ENCODE results near the gene G3BP2.
A peak's percentile ranks its signal among the peaks of the same experiment; 100 is the strongest.
"Not testable (repeated sequence)": the region's sequence is repeated elsewhere in the genome, so short reads cannot be mapped to it uniquely, and the experiment has no call there.

Gene G3BP2

DNA sequence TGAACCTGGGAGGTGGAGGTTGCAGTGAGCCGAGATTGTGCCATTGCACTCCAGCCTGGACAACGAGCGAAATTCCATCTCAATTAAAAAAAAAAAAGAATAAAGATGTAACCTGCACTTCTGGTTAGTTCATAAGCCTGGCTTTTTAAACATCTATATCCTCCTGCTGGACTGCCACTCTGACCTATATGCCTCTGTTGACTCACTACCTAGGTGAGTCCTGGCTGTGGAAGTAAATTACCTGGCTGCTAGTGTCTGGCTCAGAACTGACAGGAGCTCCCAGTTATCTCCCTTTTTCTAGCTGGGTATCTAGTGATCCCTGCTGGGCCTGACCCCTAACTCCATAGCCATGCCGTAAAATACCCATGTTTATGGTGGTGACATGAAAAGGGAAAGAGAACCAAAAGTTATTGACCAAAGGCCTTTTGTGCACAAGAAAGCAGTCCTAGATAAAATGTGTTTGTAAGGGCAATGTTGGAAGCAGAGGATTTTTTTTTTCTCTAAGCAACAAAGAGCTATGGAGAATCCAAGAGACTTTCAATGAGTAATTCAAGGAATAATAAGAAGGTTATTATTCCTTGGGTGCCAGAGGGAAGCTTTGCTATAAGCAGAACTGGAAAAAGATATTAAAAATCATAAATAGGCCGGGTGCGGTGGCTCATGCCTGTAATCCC is 10.4 kb upstream of the G3BP2 start:
- no peak for DNase-seq (ENCODE audit: low spot score)

DNA sequence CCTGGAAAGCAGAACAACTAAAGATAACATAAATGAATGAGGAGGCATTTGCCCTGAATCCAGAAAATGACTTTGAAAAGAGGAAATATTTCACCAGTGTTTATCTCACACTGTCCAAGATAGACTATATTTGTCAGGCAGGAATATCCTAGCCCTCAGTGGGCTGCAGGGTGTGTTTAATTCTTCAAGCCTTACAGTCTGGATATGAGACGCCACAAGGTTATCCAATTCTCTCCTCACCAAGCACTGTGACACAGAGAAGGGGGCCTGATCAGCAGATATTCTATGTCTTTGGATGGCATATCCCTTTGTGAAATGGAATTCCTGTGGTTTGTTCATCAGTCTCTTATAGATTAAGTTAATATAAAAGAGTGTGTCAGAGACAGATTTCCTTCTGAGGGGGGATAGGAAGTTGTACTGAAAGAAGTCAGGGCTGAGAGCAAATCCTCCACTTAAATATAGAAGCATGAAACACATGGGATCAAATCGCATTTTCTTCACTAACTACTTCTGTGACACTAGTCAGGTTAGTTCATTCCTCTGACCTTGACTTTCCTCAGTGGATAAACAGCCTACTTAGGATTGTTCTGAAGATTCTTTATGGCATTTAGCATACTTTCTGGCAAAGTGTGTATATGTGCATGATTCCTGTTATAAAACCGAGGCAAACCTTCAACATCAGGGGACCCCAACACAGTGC is 6.8 kb upstream of the G3BP2 start:
- no peak for DNase-seq (ENCODE audit: low spot score)

DNA sequence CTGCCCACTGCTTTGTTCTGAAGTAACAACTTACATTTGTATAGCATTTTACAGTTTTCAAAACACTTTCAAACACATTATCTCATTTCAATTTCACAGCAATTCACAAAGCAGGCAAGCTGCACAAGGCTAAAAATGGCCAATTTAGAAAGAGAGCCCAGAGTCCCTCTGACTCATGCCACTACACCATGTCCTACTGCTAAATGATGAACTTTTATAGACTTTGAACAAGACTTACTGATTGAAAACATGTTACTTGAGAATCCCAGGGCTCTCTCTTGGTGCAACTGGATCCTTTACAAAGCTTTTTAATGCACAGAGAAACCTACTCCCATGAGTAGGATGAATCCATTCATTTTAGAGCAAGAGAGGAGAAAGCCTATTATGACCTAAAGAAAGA is 5.8 kb upstream of the G3BP2 start:
- DNase-seq (ENCODE audit: low spot score): no peak

DNA sequence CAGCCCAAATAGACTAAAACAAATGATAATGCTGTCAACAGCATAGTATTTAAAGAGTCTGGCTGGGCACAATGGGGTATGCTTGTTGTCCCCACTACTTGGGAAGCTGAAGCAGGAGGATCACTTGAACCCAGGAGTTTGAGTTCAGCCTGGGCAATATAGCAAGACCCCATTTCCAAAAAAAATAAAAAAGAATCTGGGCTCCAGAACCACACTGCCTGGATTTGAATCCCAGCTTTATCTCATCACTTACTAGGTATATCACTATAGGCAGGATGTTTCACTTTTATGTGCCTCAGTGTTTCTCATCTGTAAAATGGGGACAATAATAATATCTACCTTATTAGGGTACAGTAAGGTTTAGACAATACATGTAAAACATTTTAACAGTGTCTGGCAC is 5.3 kb upstream of the G3BP2 start:
- DNase-seq (ENCODE audit: low spot score): no peak

DNA sequence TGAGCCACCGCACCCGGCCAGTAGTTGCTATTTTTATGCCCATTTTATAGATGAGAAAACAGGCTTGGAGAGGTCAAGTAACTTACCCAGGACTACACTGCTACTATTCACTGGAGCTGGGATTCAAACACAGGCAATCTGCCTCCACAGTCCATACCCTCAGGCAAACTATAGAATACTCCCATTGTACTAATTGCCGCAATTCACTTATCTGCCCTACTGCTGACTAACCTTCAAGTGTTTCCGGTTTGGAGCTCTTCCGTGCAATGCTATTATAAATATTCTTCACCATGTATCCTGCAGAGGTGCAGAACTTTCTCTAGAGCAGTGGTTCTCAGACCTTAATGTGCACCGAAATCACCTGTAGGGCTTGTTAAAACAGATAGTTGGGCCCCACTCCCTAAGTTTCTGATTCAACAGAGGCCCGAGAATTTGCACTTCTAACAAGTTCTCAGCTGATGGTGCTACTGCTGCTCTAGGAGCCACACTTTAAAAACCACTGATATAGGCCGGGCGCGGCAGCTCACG is 1.9 kb upstream of the G3BP2 start:
- DNase-seq (ENCODE audit: low spot score): no peak

DNA sequence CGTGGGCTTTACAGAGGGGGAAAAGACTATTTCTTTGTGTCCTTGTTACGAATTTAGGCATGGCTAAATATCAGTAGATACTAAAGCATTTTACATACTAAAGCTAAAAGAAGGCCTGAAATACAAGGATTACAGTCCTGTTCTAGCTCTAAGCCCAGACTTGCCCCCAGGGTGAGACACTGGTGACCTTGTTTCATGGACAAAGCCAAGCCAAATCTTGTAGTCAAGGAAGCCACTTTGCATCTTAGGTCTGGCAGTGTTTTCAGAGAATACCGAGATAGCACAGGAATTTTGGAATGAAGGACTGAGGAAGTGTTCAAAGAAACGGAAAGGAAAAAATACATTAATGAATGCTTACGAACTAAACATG is 733 bp upstream of the G3BP2 start:
- no peak for DNase-seq (ENCODE audit: low spot score)

DNA sequence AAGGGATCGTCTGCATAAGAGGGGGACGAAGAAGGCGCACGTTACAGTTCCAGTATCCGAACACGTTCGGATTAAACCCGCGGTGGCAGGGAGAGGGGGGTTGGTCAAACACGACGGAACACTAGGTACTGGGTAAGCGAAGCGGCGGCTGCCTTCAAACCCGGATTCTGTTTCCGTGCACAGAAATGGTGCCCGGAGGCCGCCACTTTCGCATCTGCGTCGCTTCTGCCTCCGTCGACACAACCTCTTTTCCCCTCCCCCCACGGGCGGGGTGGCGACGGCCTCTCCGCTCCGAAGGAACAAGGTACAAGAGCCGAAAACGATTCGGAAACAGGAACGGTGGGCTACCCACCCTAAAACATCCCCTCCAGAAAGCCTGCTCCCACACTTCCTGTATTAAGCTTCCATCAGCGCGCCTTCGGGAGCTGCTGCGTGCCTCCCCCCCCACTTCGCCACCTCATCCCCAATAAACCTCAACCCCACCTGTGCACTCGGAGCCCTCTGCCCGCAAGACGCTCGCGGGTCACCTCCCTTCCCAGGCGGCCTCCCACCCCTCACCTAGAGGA is 667 bp downstream of the G3BP2 start:
- DNase-seq (ENCODE audit: low spot score): peak; percentile 63

DNA sequence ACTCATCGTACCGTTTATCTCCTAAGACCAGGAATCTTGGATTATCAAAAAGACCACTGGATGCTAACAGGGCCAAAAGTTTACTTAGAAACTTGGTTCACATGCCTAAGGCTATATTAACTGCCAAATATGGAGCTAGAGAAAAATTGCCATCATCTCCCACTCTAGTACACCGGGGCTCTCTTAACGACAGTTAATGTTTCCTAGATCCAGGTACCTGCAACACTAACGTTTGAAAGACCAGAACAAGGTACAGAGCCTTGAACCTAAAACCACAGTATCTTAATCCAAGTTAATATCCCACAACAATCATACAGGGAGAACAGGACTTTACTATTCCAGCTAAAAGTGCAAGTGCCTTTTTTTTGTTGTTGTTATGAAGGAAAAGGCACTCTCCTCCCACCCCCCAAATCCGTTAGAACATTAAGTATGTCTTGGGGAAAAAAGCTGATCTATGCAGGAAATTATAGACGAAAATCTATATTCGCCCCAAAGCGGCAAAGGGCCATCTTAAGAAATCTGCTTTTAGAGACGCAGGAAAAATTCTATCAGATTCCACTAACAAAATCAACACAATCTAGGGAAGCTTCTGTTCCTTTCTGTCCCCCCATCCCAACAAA is 1.3 kb downstream of the G3BP2 start:
- no peak for DNase-seq (ENCODE audit: low spot score)

DNA sequence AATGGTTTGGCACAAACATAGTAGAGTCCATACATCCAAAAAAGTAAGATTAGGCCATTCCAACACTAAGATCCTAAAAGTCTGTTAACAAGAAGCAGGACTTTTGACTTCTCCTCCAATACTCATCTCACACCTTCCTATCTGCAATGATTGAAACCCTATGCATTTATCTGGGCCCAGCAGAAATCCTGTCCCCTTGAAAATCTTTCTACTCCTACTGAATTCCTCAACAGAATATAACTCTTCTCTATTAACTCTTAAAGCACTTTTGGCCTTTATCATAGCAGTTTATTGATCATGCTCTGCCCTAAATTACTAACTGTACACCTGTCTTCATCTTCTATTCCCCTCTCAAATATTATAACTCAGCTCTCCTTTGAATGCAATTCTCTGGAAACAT is 4.6 kb downstream of the G3BP2 start:
- DNase-seq (ENCODE audit: low spot score): no peak

DNA sequence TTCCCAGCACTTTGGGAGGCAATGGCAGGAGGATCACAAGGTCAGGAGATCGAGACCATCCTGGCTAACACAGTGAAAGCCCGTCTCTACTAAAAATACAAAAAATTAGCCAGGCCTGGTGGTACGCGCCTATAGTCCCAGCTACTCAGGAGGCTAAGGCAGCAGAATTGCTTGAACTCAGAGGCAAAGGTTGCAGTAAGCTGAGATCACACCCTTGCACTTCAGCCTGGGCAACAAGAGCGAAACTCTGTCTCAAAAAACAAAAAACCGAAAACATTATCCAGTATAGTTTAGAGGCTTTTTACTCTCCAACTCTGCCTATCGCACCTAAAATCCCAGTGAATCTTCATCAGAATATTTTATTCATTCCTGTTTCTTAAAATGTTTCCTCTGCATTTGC is 5.6 kb downstream of the G3BP2 start:
- DNase-seq (ENCODE audit: low spot score): not testable (repeated sequence)

DNA sequence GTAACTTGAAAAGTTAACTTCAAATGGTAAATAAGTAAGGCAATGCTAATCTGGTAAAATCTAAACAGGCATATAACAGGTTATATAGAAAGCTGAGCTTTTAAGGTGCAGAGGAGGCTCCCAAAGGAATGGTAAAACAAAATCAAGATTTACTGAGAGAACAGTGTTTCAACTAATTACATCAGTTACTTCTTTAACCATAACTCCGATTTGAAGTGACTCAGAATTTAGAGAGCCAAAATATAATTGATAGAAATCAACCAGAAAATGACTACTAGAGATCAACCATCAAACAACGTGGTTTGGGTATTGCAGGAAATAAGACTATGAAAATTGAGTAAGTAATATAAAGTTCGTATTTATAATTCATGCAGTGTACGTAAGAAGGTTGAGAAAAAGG is 6.9 kb downstream of the G3BP2 start:
- no peak for DNase-seq (ENCODE audit: low spot score)

DNA sequence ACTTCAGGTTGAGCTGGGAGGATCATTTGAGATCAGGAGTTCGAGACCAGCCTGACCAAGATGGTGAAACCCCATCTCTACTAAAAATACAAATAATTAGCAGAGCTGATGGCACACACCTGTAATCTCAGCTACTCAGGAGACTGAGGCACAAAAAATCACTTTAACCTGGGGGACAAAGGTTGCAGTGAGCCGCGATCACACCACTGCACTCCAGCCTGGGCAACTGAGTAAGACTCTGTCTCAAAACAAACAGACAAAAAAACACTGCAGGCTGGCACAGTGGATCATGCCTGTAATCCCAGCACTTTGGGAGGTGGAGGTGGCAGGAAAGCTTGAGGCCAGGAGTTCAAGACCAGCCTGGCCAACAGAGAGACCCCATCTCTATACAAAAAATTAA is 8.6 kb downstream of the G3BP2 start:
- not testable (repeated sequence) for DNase-seq (ENCODE audit: low spot score)

DNA sequence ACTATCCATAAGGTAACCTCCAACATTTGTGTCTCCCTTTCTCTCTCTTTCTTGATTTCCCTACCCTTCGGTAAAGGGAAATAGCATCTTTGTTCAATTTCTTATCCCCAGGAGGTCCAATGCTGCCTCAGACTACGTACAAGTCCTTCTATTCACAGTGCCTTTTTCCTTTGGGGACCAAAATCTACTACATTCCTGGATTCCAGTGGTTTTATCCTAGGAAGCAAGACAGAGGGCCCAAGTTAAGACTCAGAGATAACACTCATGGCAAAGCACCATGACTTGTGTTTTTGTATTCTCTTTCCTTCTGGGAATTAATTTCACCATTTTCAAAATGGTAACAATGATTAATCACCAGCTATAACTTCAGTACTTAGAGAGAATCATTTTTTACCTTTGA is 10.6 kb downstream of the G3BP2 start:
- no peak for DNase-seq (ENCODE audit: low spot score)

DNA sequence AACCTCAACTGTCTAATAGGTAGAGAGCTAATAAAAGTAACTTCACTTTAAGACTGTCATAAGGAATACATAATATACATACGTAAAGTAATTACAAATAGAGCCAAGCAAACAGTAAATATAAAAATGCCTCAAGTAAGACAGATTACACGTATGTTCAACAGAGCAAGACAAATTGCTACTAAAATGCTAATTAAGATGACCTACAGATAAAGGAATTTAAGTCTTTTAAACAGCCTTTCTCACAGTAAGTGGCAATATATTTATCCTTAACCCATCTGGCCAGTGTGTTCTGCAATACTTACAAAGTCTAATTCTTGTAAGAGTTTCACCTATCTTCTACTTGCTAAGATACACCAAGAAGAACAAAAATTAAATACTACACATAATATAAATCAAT is 12.7 kb downstream of the G3BP2 start:
- no peak for DNase-seq (ENCODE audit: low spot score)

DNA sequence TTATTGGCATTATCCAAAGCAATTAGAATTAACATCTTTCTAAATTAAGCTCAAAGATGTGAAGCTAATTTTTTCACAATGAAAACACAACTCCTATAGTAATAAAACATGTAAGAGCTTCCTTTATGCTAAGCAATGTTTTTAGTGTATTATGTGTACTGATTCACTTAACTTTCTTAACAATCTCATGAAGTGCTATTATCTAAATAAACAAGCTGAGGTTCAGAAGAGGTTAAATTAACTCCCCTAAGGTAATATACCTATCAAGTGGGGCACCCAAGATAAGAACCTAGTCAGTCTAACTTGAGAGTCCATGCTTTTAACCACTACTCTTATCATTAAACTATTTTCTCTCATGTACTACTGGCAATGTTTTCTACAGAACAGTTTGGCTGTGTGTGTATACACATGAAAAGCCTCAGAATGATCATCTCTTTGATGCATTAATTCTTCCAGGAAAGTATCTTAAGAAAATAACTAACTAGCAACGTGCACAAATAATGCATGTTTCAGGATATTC is 13.6 kb downstream of the G3BP2 start:
- DNase-seq (ENCODE audit: low spot score): no peak

DNA sequence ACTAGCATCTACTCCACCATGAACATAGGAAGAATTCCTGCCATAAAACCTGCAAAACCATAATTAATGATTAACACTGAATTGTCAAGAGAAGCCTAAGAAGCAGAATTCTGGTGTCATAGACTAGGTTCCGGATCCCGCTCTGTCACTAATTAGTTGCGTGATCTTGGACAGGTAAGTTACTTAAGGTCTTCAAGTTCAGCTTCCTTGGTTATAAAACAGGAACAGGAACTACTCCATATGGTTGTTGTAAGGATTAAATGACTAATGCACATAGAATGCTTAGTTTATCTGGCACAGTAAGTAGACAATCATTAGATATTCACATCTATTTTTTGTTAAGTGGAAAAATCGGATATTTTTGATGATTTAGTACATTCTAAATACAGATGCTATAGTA is 14.3 kb downstream of the G3BP2 start:
- no peak for DNase-seq (ENCODE audit: low spot score)

DNA sequence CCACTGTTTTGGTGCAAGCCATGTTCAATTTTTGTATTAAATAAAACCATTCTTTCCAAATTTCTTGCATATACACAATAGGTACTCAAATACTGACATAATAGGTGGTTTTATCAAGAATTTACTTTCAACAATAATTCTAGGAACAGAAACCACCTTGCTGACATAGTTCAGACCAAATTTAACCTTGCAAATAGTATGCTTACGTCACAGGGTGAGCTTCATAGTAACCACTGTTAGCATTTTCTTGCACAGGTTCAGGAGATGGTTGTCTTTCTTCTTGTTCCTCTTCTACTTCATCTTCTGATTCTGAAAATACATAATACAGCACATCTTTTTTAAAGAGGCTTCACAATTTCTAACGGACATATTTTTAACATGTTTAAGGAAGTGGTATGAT is 17.6 kb downstream of the G3BP2 start:
- DNase-seq (ENCODE audit: low spot score): no peak

DNA sequence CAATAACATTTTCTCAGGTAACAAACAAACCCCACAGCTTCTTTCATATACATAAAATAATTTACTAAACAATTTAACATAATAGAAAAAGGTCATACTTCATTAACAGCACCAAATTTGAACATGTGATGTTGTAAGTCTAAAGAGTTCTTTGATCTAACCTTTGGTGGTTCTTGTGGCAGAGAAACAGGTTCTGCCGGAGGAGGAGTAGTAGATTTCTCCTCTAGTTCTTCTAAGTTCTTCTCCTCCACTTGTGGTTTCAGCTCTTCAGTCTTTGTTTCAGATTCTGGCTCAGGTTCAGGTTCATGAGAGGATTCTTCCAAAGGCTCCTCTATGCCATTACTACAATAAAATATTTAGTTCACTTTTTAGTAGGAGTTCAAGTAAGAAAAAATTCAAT is 18.3 kb downstream of the G3BP2 start:
- no peak for DNase-seq (ENCODE audit: low spot score)

DNA sequence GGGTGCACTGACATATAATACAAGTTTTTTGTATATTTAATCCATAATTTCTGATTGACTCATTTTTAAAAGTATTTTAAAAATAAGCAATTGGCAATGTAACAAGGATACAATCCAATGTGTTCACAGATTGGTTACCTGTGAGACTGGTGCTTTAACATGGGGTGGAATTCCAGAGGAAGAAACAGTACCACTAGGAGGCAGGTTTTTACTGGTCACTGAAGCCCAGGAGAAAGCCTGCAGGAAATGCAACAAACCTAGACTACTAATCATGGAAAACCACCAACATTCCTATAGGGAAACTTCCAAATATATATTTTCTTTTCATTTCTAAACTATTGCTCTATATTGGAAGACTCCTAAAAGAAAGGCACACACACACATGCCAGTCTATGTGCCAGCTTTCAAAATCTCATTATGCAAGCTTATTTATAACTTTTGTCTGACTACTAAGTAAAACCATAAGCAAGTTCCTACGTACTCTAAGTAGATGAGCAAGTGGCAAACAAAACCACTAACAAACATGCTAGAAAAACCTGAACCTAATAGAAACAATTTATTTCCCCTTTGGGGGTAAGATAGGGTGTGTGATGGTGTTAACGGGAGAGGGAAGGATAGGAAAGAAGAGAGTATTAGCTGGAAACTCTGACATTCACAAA is 19.2 kb downstream of the G3BP2 start:
- DNase-seq (ENCODE audit: low spot score): peak; percentile 22

DNA sequence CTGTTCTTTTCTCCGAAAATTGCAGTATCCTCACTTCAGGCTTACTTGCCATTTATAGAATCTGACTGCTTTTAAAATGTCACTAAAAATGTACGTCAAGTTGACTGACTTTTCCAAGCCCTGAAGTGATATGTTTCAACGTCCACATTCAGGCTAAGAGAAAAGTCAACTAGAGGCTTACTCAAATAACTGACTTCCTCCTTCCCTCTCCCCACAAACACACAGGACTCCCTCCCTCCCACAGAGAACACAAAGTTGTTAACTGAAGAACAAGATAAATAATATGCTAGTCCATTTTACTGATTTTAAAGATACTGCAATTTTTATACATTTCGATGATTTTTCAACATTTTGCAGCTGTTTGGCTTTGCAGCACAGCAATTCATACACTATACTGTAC is 29.1 kb downstream of the G3BP2 start:
- DNase-seq (ENCODE audit: low spot score): no peak

DNA sequence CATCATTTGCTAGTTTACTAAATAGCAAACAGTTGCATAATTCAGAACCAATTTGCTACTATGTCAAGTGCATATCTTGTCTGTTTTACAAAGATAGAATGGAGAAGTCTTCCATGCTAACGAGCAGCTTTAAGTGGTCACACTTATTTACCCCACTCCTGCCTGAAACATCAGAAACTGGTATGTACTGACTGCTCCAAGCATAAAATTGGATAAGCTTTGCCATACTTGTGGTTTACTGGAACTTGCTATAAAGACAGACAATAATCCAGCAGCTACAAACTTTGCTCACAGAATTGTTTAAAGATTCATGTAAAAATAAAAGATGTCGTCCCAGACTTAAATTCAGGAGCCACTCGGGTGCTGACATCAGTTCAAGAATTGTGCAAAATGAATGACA is 29.6 kb downstream of the G3BP2 start:
- no peak for DNase-seq (ENCODE audit: low spot score)

DNA sequence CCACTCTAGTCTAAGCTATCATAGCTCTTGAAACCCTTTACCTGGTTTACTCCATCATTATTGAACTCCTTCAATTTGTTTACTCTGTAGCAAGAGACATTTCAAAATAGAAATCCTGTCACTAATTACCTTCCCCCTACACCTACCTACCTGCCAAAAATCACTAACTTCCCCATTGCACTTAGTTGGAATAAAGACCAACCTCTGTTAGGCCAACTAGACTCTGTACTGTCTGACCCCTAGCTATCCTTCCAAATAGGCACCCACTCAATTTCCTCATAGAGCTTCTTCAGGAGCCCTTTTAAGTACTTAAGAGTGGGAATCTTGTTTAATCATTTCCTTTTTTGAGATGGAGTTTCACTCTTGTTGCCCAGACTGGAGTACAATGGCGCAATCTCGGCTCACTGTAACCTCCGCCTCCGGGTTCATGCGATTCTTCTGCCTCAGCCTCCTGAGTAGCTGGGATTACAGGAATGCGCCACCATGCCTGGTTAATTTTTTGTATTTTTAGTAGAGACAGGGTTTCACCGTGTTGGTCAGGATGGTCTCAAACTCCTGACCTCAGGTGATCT is 34.0 kb downstream of the G3BP2 start:
- DNase-seq (ENCODE audit: low spot score): no peak

All from AG20443 (cell line).